ENCODE measurements around the gene KDELR1. TPM values are rescaled to one million over a fixed set of nuclear protein-coding genes. Genes with fewer than 3 reads are reported as not detected.

The KDELR1 gene
- total and polyA plus RNA-seq, 8 donors, result 58.7 to 113 (median 83.3) TPM

GRCh38 chr19:48417421-48417820 is 26.1 kb upstream of the KDELR1 start:
- intact Hi-C loops (cut with DNase I), result no loop called here
- H3K27me3 ChIP-seq, result no peaks in the 10 kb centered on the region
- FAIRE-seq, result no peak

GRCh38 chr19:48415806-48416221 is 24.5 kb upstream of the KDELR1 start:
- no peak for FAIRE-seq
- no peak overlapping the region for H3K27ac ChIP-seq
- no peaks in the 10 kb centered on the region for H3K4me1 ChIP-seq
- no peak for ATAC-seq
- WGBS, 2 donors, result 41% methylated on average over 28 to 30 of the region's 30 CpGs
- DNase-seq, result peak in 2 of 6 donors; percentile 29 to 66
- H3K9me3 ChIP-seq, result no peaks in the 10 kb centered on the region
- intact Hi-C loops (cut with DNase I), result no loop called here
- no peak for TF ChIP-seq CTCF (IDR thresholded peaks at IDR 0.05)
- no peaks in the 10 kb centered on the region for H3K27me3 ChIP-seq
- H3K36me3 ChIP-seq, result no peaks in the 10 kb centered on the region
- H3K4me3 ChIP-seq, result no peak overlapping the region

More at GRCh38 chr19:48417421-48417820, 26.1 kb upstream of the KDELR1 start:
- ATAC-seq (no peak), DNase-seq (no peak)
- 53 to 62% methylated on average over 7 of the region's 7 CpGs for WGBS, 2 donors
- no peaks in the 10 kb centered on the region for H3K36me3 ChIP-seq
- H3K4me1 ChIP-seq, result no peaks in the 10 kb centered on the region
- TF ChIP-seq CTCF (IDR thresholded peaks at IDR 0.05), result no peak
- no peak overlapping the region for H3K4me3 ChIP-seq
- no peaks in the 10 kb centered on the region for H3K9me3 ChIP-seq
- no peak overlapping the region for H3K27ac ChIP-seq

GRCh38 chr19:48415395-48415794 is 24.0 kb upstream of the KDELR1 start:
- WGBS, 2 donors, result 10 to 18% methylated on average over 10 to 14 of the region's 14 CpGs
- DNase-seq, result peak; percentile 62 to 89 (median 80)
- no peaks in the 10 kb centered on the region for H3K9me3 ChIP-seq

GRCh38 chr19:48413879-48414587 is 22.7 kb upstream of the KDELR1 start:
- peak overlapping the region in 3 of 4 donors; percentile 15 to 33 (median 25) for H3K4me3 ChIP-seq

More at GRCh38 chr19:48415395-48415794, 24.0 kb upstream of the KDELR1 start:
- no peaks in the 10 kb centered on the region for H3K4me1 ChIP-seq
- ATAC-seq (peak; percentile 67 to 89 (median 80)), FAIRE-seq (no peak)
- intact Hi-C loops (cut with DNase I), result no loop called here
- no peak for TF ChIP-seq CTCF (IDR thresholded peaks at IDR 0.05)
- no peaks in the 10 kb centered on the region for H3K27me3 ChIP-seq
- H3K4me3 ChIP-seq, result peak overlapping the region in 2 of 4 donors; percentile 25 to 33
- no peaks in the 10 kb centered on the region for H3K36me3 ChIP-seq
- no peak overlapping the region for H3K27ac ChIP-seq

More at GRCh38 chr19:48413879-48414587, 22.7 kb upstream of the KDELR1 start:
- Histone ChIP-seq H3K27ac (peak overlapping the region in 2 of 4 donors; percentile 24 to 47), H3K4me1 (no peaks in the 10 kb centered on the region), H3K27me3 (no peaks in the 10 kb centered on the region), H3K9me3 (no peaks in the 10 kb centered on the region), H3K36me3 (no peaks in the 10 kb centered on the region)
- TF ChIP-seq CTCF (IDR thresholded peaks at IDR 0.05), result no peak
- FAIRE-seq, result no peak
- peak; percentile 9 to 37 (median 20) for ATAC-seq
- 45 to 50% methylated on average over 24 of the region's 24 CpGs for WGBS, 2 donors
- intact Hi-C loops (cut with DNase I), result no loop called here
- peak in 3 of 6 donors; percentile 28 to 70 (median 40) for DNase-seq
